ENCODE data around the gene ZC3H4. TPM values are rescaled to one million over a fixed set of nuclear protein-coding genes. Genes with fewer than 3 reads are reported as not detected.
A peak's percentile ranks its signal among the peaks of the same experiment; 100 is the strongest.

ZC3H4 gene
- total RNA-seq, 4 donors from 2014 or later, result 22.5 to 28.7 (median 24.9) TPM

DNA sequence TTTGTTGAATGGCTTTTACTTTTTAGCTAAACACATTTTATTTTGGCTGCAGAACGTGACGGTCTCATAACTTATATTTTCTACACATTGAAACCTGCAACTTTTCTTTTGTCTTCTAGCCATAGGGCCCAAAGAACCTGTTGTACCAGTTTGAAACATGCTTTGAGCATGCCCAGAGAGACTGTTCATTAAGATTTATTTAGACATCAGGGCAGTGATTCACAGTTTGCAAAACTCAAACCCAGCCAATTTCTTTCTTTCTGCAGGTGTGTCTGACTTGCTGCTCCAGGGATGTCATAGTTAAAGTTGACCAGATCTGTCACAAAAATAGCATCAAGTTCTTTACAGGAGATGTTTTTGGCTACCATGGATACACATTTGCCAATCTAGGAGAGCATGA is 39.1 kb upstream of the ZC3H4 start:
- peak overlapping the region; percentile 46 to 84 (median 78) for H3K27ac ChIP-seq
- no peak overlapping the region for H3K4me3 ChIP-seq
- WGBS, 2 donors (ENCODE audit: low coverage in 1 of 2), result 24 to 34% methylated on average over 2 of the region's 2 CpGs
- peaks cover 0 to 72% of the 10 kb centered on the region in 2 donors for H3K36me3 ChIP-seq
- H3K27me3 ChIP-seq, result no peaks in the 10 kb centered on the region
- TF ChIP-seq POLR2A (IDR thresholded peaks at IDR 0.05), result no peak
- peak; percentile 44 for TF ChIP-seq POLR2AphosphoS5 (IDR thresholded peaks at IDR 0.05)
- peaks cover 15 to 83% (median 15%) of the 10 kb centered on the region in 3 donors for H3K4me1 ChIP-seq
- H3K9me3 ChIP-seq, result no peaks in the 10 kb centered on the region
- ATAC-seq, result peak; percentile 51

GRCh38 chr19:47152205-47152604 is 38.6 kb upstream of the ZC3H4 start:
- peaks cover 10 to 78% (median 11%) of the 10 kb centered on the region in 3 donors for H3K4me1 ChIP-seq
- peak overlapping the region; percentile 46 to 84 (median 78) for H3K27ac ChIP-seq
- no peak for ATAC-seq
- H3K9me3 ChIP-seq, result no peaks in the 10 kb centered on the region
- 22 to 56% methylated on average over 1 of the region's 1 CpG for WGBS, 2 donors (ENCODE audit: low coverage in 1 of 2)
- TF ChIP-seq POLR2A (IDR thresholded peaks at IDR 0.05), result no peak
- TF ChIP-seq EP300 (IDR thresholded peaks at IDR 0.05), result no peak
- TF ChIP-seq CTCF (IDR thresholded peaks at IDR 0.05), result no peak
- no peak for TF ChIP-seq POLR2AphosphoS5 (IDR thresholded peaks at IDR 0.05)
- H3K27me3 ChIP-seq, result no peaks in the 10 kb centered on the region
- H3K36me3 ChIP-seq, result peaks cover 0 to 76% of the 10 kb centered on the region in 2 donors
- no peak overlapping the region for H3K4me3 ChIP-seq

GRCh38 chr19:47151627-47152026 is 38.1 kb upstream of the ZC3H4 start:
- peaks cover 6 to 73% (median 8%) of the 10 kb centered on the region in 3 donors for H3K4me1 ChIP-seq
- no peak for TF ChIP-seq POLR2A (IDR thresholded peaks at IDR 0.05)
- TF ChIP-seq POLR2AphosphoS5 (IDR thresholded peaks at IDR 0.05), result no peak
- no peak for TF ChIP-seq EP300 (IDR thresholded peaks at IDR 0.05)
- TF ChIP-seq CTCF (IDR thresholded peaks at IDR 0.05), result no peak
- H3K27ac ChIP-seq, result peak overlapping the region; percentile 46 to 84 (median 78)
- no peaks in the 10 kb centered on the region for H3K9me3 ChIP-seq
- H3K36me3 ChIP-seq, result peaks cover 0 to 79% of the 10 kb centered on the region in 2 donors
- ATAC-seq, result no peak
- WGBS, 2 donors (ENCODE audit: low coverage in 1 of 2), result 77 to 100% methylated on average over 3 of the region's 3 CpGs
- H3K4me3 ChIP-seq, result no peak overlapping the region
- H3K27me3 ChIP-seq, result no peaks in the 10 kb centered on the region

GRCh38 chr19:47146920-47147319 is 33.3 kb upstream of the ZC3H4 start:
- WGBS, 2 donors (ENCODE audit: low coverage in 1 of 2), result 77 to 81% methylated on average over 1 to 2 of the region's 2 CpGs
- Histone ChIP-seq H3K4me1 (peaks cover 2 to 54% (median 4%) of the 10 kb centered on the region in 3 donors), H3K27ac (peak overlapping the region in 1 of 4 donors; percentile 2), H3K9me3 (no peaks in the 10 kb centered on the region), H3K36me3 (peaks cover 0 to 79% of the 10 kb centered on the region in 2 donors), H3K4me3 (no peak overlapping the region), H3K27me3 (no peaks in the 10 kb centered on the region)
- TF ChIP-seq CTCF (IDR thresholded peaks at IDR 0.05), result no peak
- TF ChIP-seq EP300 (IDR thresholded peaks at IDR 0.05), result no peak
- no peak for TF ChIP-seq POLR2A (IDR thresholded peaks at IDR 0.05)
- no peak for TF ChIP-seq POLR2AphosphoS5 (IDR thresholded peaks at IDR 0.05)
- ATAC-seq, result no peak

- 62 to 80% methylated on average over 3 to 5 of the region's 5 CpGs for WGBS, 2 donors (ENCODE audit: low coverage in 1 of 2)
- H3K9me3 ChIP-seq, result no peaks in the 10 kb centered on the region
- peak overlapping the region in 2 of 4 donors; percentile 2 to 44 for H3K27ac ChIP-seq
- TF ChIP-seq POLR2AphosphoS5 (IDR thresholded peaks at IDR 0.05) (no peak), POLR2A (IDR thresholded peaks at IDR 0.05) (no peak), CTCF (IDR thresholded peaks at IDR 0.05) (no peak), EP300 (IDR thresholded peaks at IDR 0.05) (no peak)
- peaks cover 0 to 54% (median 2%) of the 10 kb centered on the region in 3 donors for H3K4me1 ChIP-seq
- H3K27me3 ChIP-seq, result no peaks in the 10 kb centered on the region
- H3K4me3 ChIP-seq, result no peak overlapping the region
- ATAC-seq, result no peak
- H3K36me3 ChIP-seq, result peaks cover 0 to 69% of the 10 kb centered on the region in 2 donors
Observed at GRCh38 chr19:47145639-47146486, 32.3 kb upstream of the ZC3H4 start.

Data from gastroesophageal sphincter (tissue), 4 donors.